Vagina (tissue), 2 donors: ENCODE results near the gene TMEM151B. TPM values are rescaled to one million over a fixed set of nuclear protein-coding genes. Genes with fewer than 3 reads are reported as not detected.

Source experiments
- DNase-seq, 2 donors: peaks; one replicate each; pipeline ENCODE4 v3.0.0-alpha.2; 2017; ENCODE audit errors: extremely low spot score in 2 of 2
- H3K27ac ChIP-seq: fragments of 200-600 bp; sonication (generic); one replicate; pipeline ENCODE4 v1.5.1; 2019
- H3K27me3 ChIP-seq: fragments of 200-600 bp; sonication (generic); one replicate; pipeline ENCODE4 v1.5.1; 2019
- H3K36me3 ChIP-seq, 2 donors: fragments of 200-600 bp; sonication (generic); one replicate each; pipeline ENCODE4 v1.5.1; 2017 to 2019
- H3K4me1 ChIP-seq: fragments of 200-600 bp; sonication (generic); one replicate; pipeline ENCODE4 v1.5.1; 2019
- H3K4me3 ChIP-seq, 2 donors: fragments of 200-600 bp; sonication (generic); 1 replicate in 1 of 2; 2 replicates in 1 of 2; pipeline ENCODE4 v1.5.1; 2016 to 2019
- H3K9me3 ChIP-seq: fragments of 200-600 bp; sonication (generic); one replicate; pipeline ENCODE4 v1.5.1; 2019
- CTCF ChIP-seq, 3 experiments: fragments of 450-650 bp in 2 of 3; fragments of 200-600 bp in 1 of 3; sonication (generic) in 1 of 3; IDR thresholded peaks; one replicate each; pipeline ENCODE4 v1.5.1; 2017 to 2019; ENCODE audit warnings: antibody characterized with exemption in 3 of 3, mild to moderate bottlenecking in 2 of 3, moderate library complexity in 2 of 3
- POLR2A ChIP-seq, 2 donors: fragments of 450-650 bp; IDR thresholded peaks; one replicate each; pipeline ENCODE4 v1.6.1; 2017; ENCODE audit warnings: antibody characterized with exemption in 2 of 2, mild to moderate bottlenecking in 2 of 2, moderate library complexity in 2 of 2
- POLR2AphosphoS5 ChIP-seq, 2 donors: sonication (generic); formaldehyde crosslinking; IDR thresholded peaks; one replicate each; pipeline ENCODE4 v1.9.0; 2017; ENCODE audit warnings: antibody characterized with exemption in 2 of 2, mild to moderate bottlenecking in 2 of 2, low read depth in 1 of 2; ENCODE audit not compliant: insufficient read depth in 1 of 2
- intact Hi-C: fragments of 100-400 bp; cut with DNase I; formaldehyde crosslinking; loops from one replicate; pipeline ENCODE4 v1.15.1; 2023
- total RNA-seq: library from RNA; depleted of rRNA; stranded (reverse); fragments of >200 nt; gene quantifications from one replicate; pipeline ENCODE4 v1.2.3, GENCODE V29; 2016

TMEM151B gene
- total RNA-seq, 1 donor from 2014 or later, result 0.49 TPM

- no peaks in the 10 kb centered on the region for H3K27me3 ChIP-seq
- H3K4me1 ChIP-seq, result peaks cover 33% of the 10 kb centered on the region
- intact Hi-C loops, result no loop called here
- H3K9me3 ChIP-seq, result no peaks in the 10 kb centered on the region
- H3K27ac ChIP-seq, result peak overlapping the region; percentile 100
- H3K36me3 ChIP-seq, result peaks cover 4 to 24% of the 10 kb centered on the region in 2 donors
- TF ChIP-seq CTCF (IDR thresholded peaks at IDR 0.05) (peak in 1 of 3 experiments; percentile 41), POLR2A (IDR thresholded peaks at IDR 0.05) (peak in 1 of 2 donors; percentile 7), POLR2AphosphoS5 (IDR thresholded peaks at IDR 0.05; ENCODE audit: insufficient read depth in 1 of 2, low read depth in 1 of 2) (peak; percentile 86 to 89)
- peak overlapping the region; percentile 97 to 100 for H3K4me3 ChIP-seq
- DNase-seq, result no peak
Measured at GRCh38 chr6:44245912-44246662, 24.2 kb upstream of the TMEM151B start.

GRCh38 chr6:44246663-44247337, 23.4 kb upstream of the TMEM151B start, which contains the start of gene HSP90AB1:
Gene HSP90AB1 (plus strand): TSS chr6:44247101. CDS start chr6:44248630, 1,529 bp downstream.
- intact Hi-C loops, result no loop called here

GRCh38 chr6:44247338-44248302, 22.6 kb upstream of the TMEM151B start:
- intact Hi-C loops, result no loop called here
- peak overlapping the region; percentile 100 for H3K27ac ChIP-seq
- peak; percentile 57 to 94 for TF ChIP-seq POLR2AphosphoS5 (IDR thresholded peaks at IDR 0.05; ENCODE audit: insufficient read depth in 1 of 2, low read depth in 1 of 2)
- TF ChIP-seq CTCF (IDR thresholded peaks at IDR 0.05), result no peak
- no peak for TF ChIP-seq POLR2A (IDR thresholded peaks at IDR 0.05)
- no peaks in the 10 kb centered on the region for H3K27me3 ChIP-seq
- peak overlapping the region; percentile 97 to 100 for H3K4me3 ChIP-seq
- peaks cover 4 to 39% of the 10 kb centered on the region in 2 donors for H3K36me3 ChIP-seq
- peaks cover 33% of the 10 kb centered on the region for H3K4me1 ChIP-seq
- no peaks in the 10 kb centered on the region for H3K9me3 ChIP-seq
- DNase-seq, result no peak

More at GRCh38 chr6:44246663-44247337, 23.4 kb upstream of the TMEM151B start, which contains the start of gene HSP90AB1:
- no peaks in the 10 kb centered on the region for H3K27me3 ChIP-seq
- peak in 1 of 2 donors; percentile 99 for DNase-seq
- H3K36me3 ChIP-seq, result peaks cover 4 to 31% of the 10 kb centered on the region in 2 donors
- peak; percentile 46 to 98 for TF ChIP-seq POLR2A (IDR thresholded peaks at IDR 0.05)
- TF ChIP-seq POLR2AphosphoS5 (IDR thresholded peaks at IDR 0.05; ENCODE audit: insufficient read depth in 1 of 2, low read depth in 1 of 2), result peak; percentile 76 to 94
- TF ChIP-seq CTCF (IDR thresholded peaks at IDR 0.05), result no peak
- peak within 1 kb of the TSS; percentile 100 for H3K27ac ChIP-seq
- no peaks in the 10 kb centered on the region for H3K9me3 ChIP-seq
- H3K4me3 ChIP-seq, result peak within 1 kb of the TSS; percentile 97 to 100
- H3K4me1 ChIP-seq, result peaks cover 33% of the 10 kb centered on the region

- Histone ChIP-seq H3K27me3 (no peaks in the 10 kb centered on the region), H3K9me3 (no peaks in the 10 kb centered on the region), H3K36me3 (peaks cover 4 to 49% of the 10 kb centered on the region in 2 donors), H3K4me3 (peak overlapping the region; percentile 97 to 100), H3K4me1 (peaks cover 33% of the 10 kb centered on the region), H3K27ac (peak overlapping the region; percentile 100)
- TF ChIP-seq POLR2AphosphoS5 (IDR thresholded peaks at IDR 0.05; ENCODE audit: insufficient read depth in 1 of 2, low read depth in 1 of 2) (no peak), POLR2A (IDR thresholded peaks at IDR 0.05) (no peak), CTCF (IDR thresholded peaks at IDR 0.05) (no peak)
- intact Hi-C loops, result no loop called here
- no peak for DNase-seq
Measured at GRCh38 chr6:44248579-44248978, 21.7 kb upstream of the TMEM151B start.
